HEK293T (cell line): Measurements from ENCODE around the gene LRRC40.

Source experiments
- ARNT ChIP-seq: fragments of 450-650 bp; IDR thresholded peaks from 2 replicates; pipeline ENCODE4 v1.6.1; 2017; ENCODE audit warnings: mild to moderate bottlenecking
- CTBP1 ChIP-seq: fragments of 450-650 bp; IDR thresholded peaks from 2 replicates; pipeline ENCODE4 v1.6.1; 2016; ENCODE audit warnings: borderline replicate concordance
- ELF4 ChIP-seq: fragments of 450-650 bp; IDR thresholded peaks from 2 replicates; pipeline ENCODE4 v1.6.1; 2017; ENCODE audit warnings: antibody characterized with exemption
- FOXA1 ChIP-seq: fragments of 450-650 bp; IDR thresholded peaks from 2 replicates; pipeline ENCODE4 v1.6.1; 2016; ENCODE audit warnings: mild to moderate bottlenecking
- FOXK2 ChIP-seq: fragments of 450-650 bp; IDR thresholded peaks from 2 replicates; pipeline ENCODE4 v1.6.1; 2016; ENCODE audit warnings: mild to moderate bottlenecking
- FOXM1 ChIP-seq: fragments of 450-650 bp; IDR thresholded peaks from 2 replicates; pipeline ENCODE4 v1.6.1; 2017; ENCODE audit warnings: mild to moderate bottlenecking, borderline replicate concordance
- L3MBTL2 ChIP-seq: fragments of 450-650 bp; conservative IDR thresholded peaks from 2 replicates; pipeline ENCODE4 v1.6.1; 2016; ENCODE audit warnings: mild to moderate bottlenecking
- LEF1 ChIP-seq: fragments of 450-650 bp; IDR thresholded peaks from 2 replicates; pipeline ENCODE4 v1.6.1; 2017; ENCODE audit warnings: mild to moderate bottlenecking, borderline replicate concordance
- NFRKB ChIP-seq: fragments of 450-650 bp; IDR thresholded peaks from 2 replicates; pipeline ENCODE4 v1.6.1; 2016; ENCODE audit warnings: mild to moderate bottlenecking, moderate library complexity
- SP1 ChIP-seq: fragments of 450-650 bp; IDR thresholded peaks from 2 replicates; pipeline ENCODE4 v1.6.1; 2017
- TARDBP ChIP-seq: fragments of 450-650 bp; IDR thresholded peaks from 2 replicates; pipeline ENCODE4 v1.6.1; 2016

DNA sequence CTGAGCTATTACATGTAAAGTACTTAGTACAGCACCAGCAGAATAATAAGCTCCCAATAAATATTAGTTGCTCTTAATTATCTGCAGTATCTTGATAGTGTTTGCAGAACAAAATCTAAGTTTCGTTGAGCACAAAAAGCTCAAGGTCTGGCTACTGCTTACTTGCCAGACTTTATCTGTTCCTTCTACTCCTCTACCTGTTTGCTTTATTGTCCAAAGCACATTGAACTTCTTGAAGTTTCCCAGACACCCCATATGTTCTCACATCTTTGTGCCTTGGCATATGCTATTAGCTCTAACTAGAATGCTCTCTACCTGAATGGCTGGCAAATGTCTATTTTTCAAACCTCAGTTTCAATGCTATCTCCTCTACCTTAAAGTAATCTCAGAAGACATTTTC lies 54.9 kb downstream of the LRRC40 start:
- TF ChIP-seq FOXK2, result no peak
- no peak for TF ChIP-seq SP1
- TF ChIP-seq ARNT, result no peak
- TF ChIP-seq CTBP1, result no peak
- no peak for TF ChIP-seq LEF1
- no peak for TF ChIP-seq NFRKB
- no peak for TF ChIP-seq L3MBTL2
- no peak for TF ChIP-seq TARDBP
- TF ChIP-seq FOXM1, result no peak
- TF ChIP-seq FOXA1, result no peak
- TF ChIP-seq ELF4, result no peak
